ENCODE results near the gene SNAPC1. TPM values are rescaled to one million over a fixed set of nuclear protein-coding genes. Genes with fewer than 3 reads are reported as not detected.

SNAPC1 gene
- total RNA-seq, 1 donor from 2014 or later: 5.2 TPM

DNA sequence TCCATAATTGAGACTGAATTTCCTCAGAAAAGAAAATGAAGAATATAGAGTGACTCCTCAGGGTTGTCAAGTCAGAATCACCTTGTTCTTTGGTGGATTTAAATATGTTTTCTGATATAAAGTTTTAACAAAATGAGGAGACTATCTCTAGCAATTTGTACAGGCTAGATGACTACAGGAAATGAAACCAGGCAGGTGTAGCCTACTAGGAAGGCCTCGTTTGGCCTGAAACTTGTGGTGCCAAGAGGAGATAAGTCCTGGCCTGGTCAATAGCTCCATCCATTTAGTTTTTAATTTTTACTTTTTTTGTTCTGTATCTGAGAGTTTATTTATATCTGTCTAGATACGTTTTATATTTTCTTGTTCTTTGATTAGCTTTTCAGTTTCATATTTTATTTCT is 41.5 kb downstream of the SNAPC1 start:
- Mint-ChIP-seq H3K9me3 (ENCODE audit: unreplicated experiment) (no peaks in the 10 kb centered on the region), H3K27me3 (ENCODE audit: unreplicated experiment) (peaks cover 5% of the 10 kb centered on the region), H3K4me3 (ENCODE audit: unreplicated experiment) (no peak overlapping the region), H3K4me1 (ENCODE audit: unreplicated experiment) (peaks cover 4% of the 10 kb centered on the region), H3K27ac (ENCODE audit: unreplicated experiment) (no peak overlapping the region), H3K36me3 (ENCODE audit: low read depth, unreplicated experiment) (no peaks in the 10 kb centered on the region)
- no peak for DNase-seq (ENCODE audit: low spot score)
- TF ChIP-seq, protein P1, sequence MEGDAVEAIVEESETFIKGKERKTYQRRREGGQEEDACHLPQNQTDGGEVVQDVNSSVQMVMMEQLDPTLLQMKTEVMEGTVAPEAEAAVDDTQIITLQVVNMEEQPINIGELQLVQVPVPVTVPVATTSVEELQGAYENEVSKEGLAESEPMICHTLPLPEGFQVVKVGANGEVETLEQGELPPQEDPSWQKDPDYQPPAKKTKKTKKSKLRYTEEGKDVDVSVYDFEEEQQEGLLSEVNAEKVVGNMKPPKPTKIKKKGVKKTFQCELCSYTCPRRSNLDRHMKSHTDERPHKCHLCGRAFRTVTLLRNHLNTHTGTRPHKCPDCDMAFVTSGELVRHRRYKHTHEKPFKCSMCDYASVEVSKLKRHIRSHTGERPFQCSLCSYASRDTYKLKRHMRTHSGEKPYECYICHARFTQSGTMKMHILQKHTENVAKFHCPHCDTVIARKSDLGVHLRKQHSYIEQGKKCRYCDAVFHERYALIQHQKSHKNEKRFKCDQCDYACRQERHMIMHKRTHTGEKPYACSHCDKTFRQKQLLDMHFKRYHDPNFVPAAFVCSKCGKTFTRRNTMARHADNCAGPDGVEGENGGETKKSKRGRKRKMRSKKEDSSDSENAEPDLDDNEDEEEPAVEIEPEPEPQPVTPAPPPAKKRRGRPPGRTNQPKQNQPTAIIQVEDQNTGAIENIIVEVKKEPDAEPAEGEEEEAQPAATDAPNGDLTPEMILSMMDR (IDR thresholded peaks at IDR 0.05; ENCODE audit: unreplicated experiment): no peak

DNA sequence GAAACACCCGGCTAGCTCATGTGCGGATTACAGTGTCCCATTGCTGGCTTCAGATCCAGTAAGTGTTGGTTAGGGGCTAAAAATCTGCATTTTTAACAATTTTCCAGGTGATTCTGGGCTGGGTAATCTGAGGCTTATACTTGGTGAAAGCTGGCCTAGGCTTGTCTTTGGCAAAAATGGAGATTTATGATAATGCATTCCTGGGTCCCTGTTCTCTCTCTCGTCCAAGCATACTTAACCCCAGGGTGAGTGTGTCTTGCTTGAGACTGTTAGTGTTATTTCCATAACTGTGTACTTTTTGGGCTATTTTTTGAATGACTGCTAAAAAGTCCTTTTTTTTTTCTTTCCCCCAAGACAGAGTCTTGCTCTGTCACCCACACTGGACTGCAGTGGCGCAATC is 43.2 kb downstream of the SNAPC1 start:
- Mint-ChIP-seq H3K27ac (ENCODE audit: unreplicated experiment) (no peak overlapping the region), H3K9me3 (ENCODE audit: unreplicated experiment) (no peaks in the 10 kb centered on the region), H3K4me1 (ENCODE audit: unreplicated experiment) (peaks cover 4% of the 10 kb centered on the region), H3K4me3 (ENCODE audit: unreplicated experiment) (no peak overlapping the region), H3K36me3 (ENCODE audit: low read depth, unreplicated experiment) (no peaks in the 10 kb centered on the region), H3K27me3 (ENCODE audit: unreplicated experiment) (peaks cover 5% of the 10 kb centered on the region)
- no peak for DNase-seq (ENCODE audit: low spot score)
- TF ChIP-seq, protein P1 (IDR thresholded peaks at IDR 0.05; ENCODE audit: unreplicated experiment): no peak

DNA sequence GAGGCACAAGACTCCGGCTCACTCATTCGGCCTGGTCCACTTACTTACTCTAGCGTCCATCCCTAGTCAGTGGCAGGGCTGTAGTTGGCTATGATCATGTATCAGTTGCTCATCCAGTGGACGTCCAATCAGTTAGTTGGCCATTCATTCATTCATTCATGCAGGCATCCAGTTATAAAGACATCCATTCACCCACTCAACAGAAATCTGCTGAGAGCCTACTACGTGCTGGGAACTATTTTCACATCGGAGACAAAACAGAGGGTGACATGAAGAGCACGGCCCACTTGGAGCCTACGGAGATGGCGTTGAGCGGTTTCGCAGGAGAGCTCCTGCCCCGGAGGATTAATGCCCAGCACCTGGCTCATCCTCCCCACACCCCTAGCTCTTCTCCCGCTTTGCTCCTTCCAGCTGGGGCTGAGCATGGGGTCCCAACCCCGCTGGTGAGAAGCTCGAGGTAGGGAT is 49.7 kb downstream of the SNAPC1 start:
- Mint-ChIP-seq H3K27me3 (ENCODE audit: unreplicated experiment) (peaks cover 16% of the 10 kb centered on the region), H3K9me3 (ENCODE audit: unreplicated experiment) (peaks cover 4% of the 10 kb centered on the region), H3K4me3 (ENCODE audit: unreplicated experiment) (peak overlapping the region; percentile 90), H3K36me3 (ENCODE audit: low read depth, unreplicated experiment) (no peaks in the 10 kb centered on the region), H3K4me1 (ENCODE audit: unreplicated experiment) (peaks cover 9% of the 10 kb centered on the region), H3K27ac (ENCODE audit: unreplicated experiment) (no peak overlapping the region)
- no peak for DNase-seq (ENCODE audit: low spot score)
- TF ChIP-seq, protein P1 (IDR thresholded peaks at IDR 0.05; ENCODE audit: unreplicated experiment): no peak

DNA sequence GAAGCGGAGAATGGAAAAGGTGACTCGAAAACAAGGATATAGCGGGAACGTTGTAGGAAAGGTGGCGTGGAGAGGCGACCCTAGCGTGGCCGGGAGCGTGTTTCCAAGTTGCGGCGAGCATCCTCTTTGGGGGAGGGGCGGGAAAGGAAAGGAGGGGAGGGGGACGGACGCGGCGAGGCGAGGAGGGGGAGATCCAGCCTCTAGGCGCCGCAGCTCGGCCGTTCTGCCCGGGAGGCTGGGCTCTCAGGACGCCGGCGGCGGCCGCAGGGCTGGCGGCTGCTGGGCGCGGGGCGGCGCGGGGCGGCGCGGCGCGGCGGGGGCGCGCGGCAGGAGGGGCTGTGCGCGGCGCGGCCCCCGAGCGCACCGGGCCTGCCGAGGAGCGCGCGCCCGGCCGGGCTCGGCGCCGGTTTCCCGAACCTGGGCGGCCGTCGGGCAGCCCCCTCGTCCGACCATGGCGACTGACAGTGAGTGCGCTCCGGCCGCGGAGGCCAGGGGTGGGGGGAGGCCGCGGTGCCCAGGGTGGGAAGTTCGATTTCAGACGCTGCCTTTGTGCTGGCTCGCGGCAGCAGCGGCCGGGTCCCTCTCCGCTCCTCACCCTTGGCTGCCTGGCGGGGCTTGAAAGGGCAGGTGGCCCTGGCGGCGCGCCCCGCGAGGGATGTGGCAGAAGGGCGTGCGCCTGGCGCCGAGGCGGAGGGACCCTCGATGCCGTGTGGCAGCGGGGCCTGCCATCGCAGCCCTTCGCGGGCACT is 50.3 kb downstream of the SNAPC1 start, which contains the start of gene SYT16:
Gene SYT16, plus strand, starts transcription at position 357 of the 749 bp plus-strand sequence.
- Mint-ChIP-seq H3K4me3 (ENCODE audit: unreplicated experiment) (peak within 1 kb of the TSS; percentile 90), H3K27me3 (ENCODE audit: unreplicated experiment) (peaks cover 16% of the 10 kb centered on the region), H3K4me1 (ENCODE audit: unreplicated experiment) (peaks cover 8% of the 10 kb centered on the region), H3K36me3 (ENCODE audit: low read depth, unreplicated experiment) (no peaks in the 10 kb centered on the region), H3K9me3 (ENCODE audit: unreplicated experiment) (peaks cover 4% of the 10 kb centered on the region), H3K27ac (ENCODE audit: unreplicated experiment) (no peak within 1 kb of the TSS)
- TF ChIP-seq, protein P1 (IDR thresholded peaks at IDR 0.05; ENCODE audit: unreplicated experiment): no peak
- DNase-seq (ENCODE audit: low spot score): peak; percentile 29

DNA sequence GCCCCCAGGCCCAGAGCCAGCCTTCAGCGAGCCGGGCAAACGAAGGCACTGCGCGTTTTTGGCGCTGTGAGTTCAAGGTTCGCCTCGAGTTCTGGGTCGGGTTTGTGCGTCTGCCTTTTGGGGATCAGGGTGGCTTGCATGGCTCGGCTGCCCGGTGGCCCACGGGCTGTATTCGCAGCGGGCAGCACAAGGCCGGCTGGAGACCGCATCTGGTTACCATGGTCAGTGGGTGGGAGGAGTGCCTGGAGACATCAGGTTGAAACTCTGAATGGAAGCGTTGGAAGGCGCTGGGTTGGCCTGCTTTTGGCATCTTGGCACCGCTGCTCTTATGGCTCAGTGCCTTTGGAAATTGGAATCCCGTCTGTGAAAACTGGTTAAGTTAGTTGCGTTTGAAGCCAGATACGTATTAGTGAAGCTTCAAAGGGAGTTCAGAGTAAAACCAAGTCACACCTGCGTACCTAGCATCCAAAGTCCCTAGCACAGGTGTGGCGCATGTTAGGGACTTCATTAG is 50.9 kb downstream of the SNAPC1 start:
- Mint-ChIP-seq H3K27ac (ENCODE audit: unreplicated experiment) (no peak overlapping the region), H3K27me3 (ENCODE audit: unreplicated experiment) (peaks cover 16% of the 10 kb centered on the region), H3K36me3 (ENCODE audit: low read depth, unreplicated experiment) (no peaks in the 10 kb centered on the region), H3K9me3 (ENCODE audit: unreplicated experiment) (peaks cover 4% of the 10 kb centered on the region), H3K4me1 (ENCODE audit: unreplicated experiment) (peaks cover 4% of the 10 kb centered on the region), H3K4me3 (ENCODE audit: unreplicated experiment) (peak overlapping the region; percentile 89)
- TF ChIP-seq, protein P1 (IDR thresholded peaks at IDR 0.05; ENCODE audit: unreplicated experiment): no peak
- no peak for DNase-seq (ENCODE audit: low spot score)

Data from endothelial cell (in vitro differentiated cells).